Uterus (tissue), 4 donors: Measurements from ENCODE around the gene NAA20. TPM values are rescaled to one million over a fixed set of nuclear protein-coding genes. Genes with fewer than 3 reads are reported as not detected.

ENCODE experiments used
- DNase-seq, 2 donors: peaks; one replicate each; pipeline ENCODE4 v3.0.0-alpha.2; 2019 to 2020
- H3K27ac ChIP-seq, 2 donors: fragments of 200-600 bp; sonication (generic); 1 replicate in 1 of 2; 2 replicates in 1 of 2; pipeline ENCODE4 v1.5.1; 2016 to 2018
- H3K27me3 ChIP-seq, 2 donors: fragments of 200-600 bp; sonication (generic); one replicate each; pipeline ENCODE4 v1.5.1; 2018 to 2019; ENCODE audit warnings: control low read depth in 1 of 2
- H3K36me3 ChIP-seq, 2 donors: fragments of 200-600 bp; sonication (generic); one replicate each; pipeline ENCODE4 v1.5.1; 2019; ENCODE audit warnings: control low read depth in 1 of 2
- H3K4me1 ChIP-seq, 2 donors: fragments of 200-600 bp; sonication (generic); one replicate each; pipeline ENCODE4 v1.5.1; 2018 to 2019; ENCODE audit warnings: control low read depth in 1 of 2
- H3K4me3 ChIP-seq, 2 donors: fragments of 200-600 bp; sonication (generic); 1 replicate in 1 of 2; 2 replicates in 1 of 2; pipeline ENCODE4 v1.5.1; 2018 to 2019; ENCODE audit warnings: mild to moderate bottlenecking in 1 of 2
- H3K9me3 ChIP-seq, 2 donors: fragments of 200-600 bp; sonication (generic); one replicate each; pipeline ENCODE4 v1.5.1; 2019; ENCODE audit warnings: control low read depth in 1 of 2
- CTCF ChIP-seq, 4 experiments: fragments of 200-600 bp in 2 of 4; fragments of 450-650 bp in 2 of 4; sonication (generic) in 2 of 4; IDR thresholded peaks; one replicate each; pipeline ENCODE4 v1.5.1; 2016 to 2019; ENCODE audit warnings: antibody characterized with exemption in 4 of 4, mild to moderate bottlenecking in 2 of 4, moderate library complexity in 1 of 4
- POLR2A ChIP-seq, 2 donors: fragments of 450-650 bp; IDR thresholded peaks; one replicate each; pipeline ENCODE4 v1.6.1; 2016; ENCODE audit warnings: antibody characterized with exemption in 2 of 2, mild to moderate bottlenecking in 1 of 2, moderate library complexity in 1 of 2
- intact Hi-C: fragments of 100-400 bp; cut with DNase I; formaldehyde crosslinking; loops from one replicate; pipeline ENCODE4 v1.15.1; 2023; ENCODE audit warnings: low total_unique reads
- total RNA-seq, 4 donors: library from RNA; depleted of rRNA in 3 of 4; stranded (reverse); fragments of >200 nt in 3 of 4; gene quantifications; one replicate each; pipeline versions ENCODE4 v1.1.0 to v1.2.4, GENCODE V29; 2014 to 2023
- donor health status: DM: yes; HTN: yes; CAD: no.

Gene NAA20
- total RNA-seq, 4 donors from 2014 or later: 24.7 to 55.7 (median 35.2) TPM

- peak in 1 of 2 donors; percentile 55 for DNase-seq
- peak overlapping the region; percentile 67 for H3K27ac ChIP-seq
- intact Hi-C loops: loop anchor here (5.0 to 10.0 kb wide), 3 partner anchors 181 to 301 kb away; no protein-coding TSS in a partner anchor
- H3K36me3 ChIP-seq: no peaks in the 10 kb centered on the region
- peak; percentile 76 to 83 (median 78) for TF ChIP-seq CTCF (IDR thresholded peaks at IDR 0.05)
- no peak for TF ChIP-seq POLR2A (IDR thresholded peaks at IDR 0.05)
- peaks cover 6 to 13% of the 10 kb centered on the region in 2 donors for H3K4me1 ChIP-seq
- no peaks in the 10 kb centered on the region for H3K27me3 ChIP-seq
- H3K9me3 ChIP-seq: no peaks in the 10 kb centered on the region
- H3K4me3 ChIP-seq: no peak overlapping the region
These were observed 21.8 kb upstream of the NAA20 start for GRCh38 chr20:19995220-19995863.

GRCh38 chr20:19996222-19996621, 20.9 kb upstream of the NAA20 start:
- intact Hi-C loops: loop anchor here (5.0 to 10.0 kb wide), 3 partner anchors 181 to 301 kb away; no protein-coding TSS in a partner anchor
- Histone ChIP-seq H3K27ac (peak overlapping the region in 1 of 2 donors; percentile 63), H3K9me3 (no peaks in the 10 kb centered on the region), H3K4me1 (peaks cover 6 to 13% of the 10 kb centered on the region in 2 donors), H3K36me3 (no peaks in the 10 kb centered on the region), H3K4me3 (no peak overlapping the region), H3K27me3 (no peaks in the 10 kb centered on the region)
- no peak for DNase-seq
- TF ChIP-seq POLR2A (IDR thresholded peaks at IDR 0.05) (no peak), CTCF (IDR thresholded peaks at IDR 0.05) (no peak)

- H3K27ac ChIP-seq: peak overlapping the region; percentile 62 to 63
- DNase-seq: peak in 1 of 2 donors; percentile 51
These were observed 20.2 kb upstream of the NAA20 start for GRCh38 chr20:19996917-19997316.

GRCh38 chr20:19998990-19999705, 18.0 kb upstream of the NAA20 start:
- Histone ChIP-seq H3K4me1 (peaks cover 2 to 5% of the 10 kb centered on the region in 2 donors), H3K4me3 (no peak overlapping the region), H3K27me3 (no peaks in the 10 kb centered on the region), H3K27ac (no peak overlapping the region), H3K9me3 (no peaks in the 10 kb centered on the region), H3K36me3 (no peaks in the 10 kb centered on the region)
- TF ChIP-seq POLR2A (IDR thresholded peaks at IDR 0.05): no peak
- TF ChIP-seq CTCF (IDR thresholded peaks at IDR 0.05): no peak
- DNase-seq: no peak
- intact Hi-C loops: loop anchor here (5.0 to 10.0 kb wide), 3 partner anchors 184 to 304 kb away; no protein-coding TSS in a partner anchor

More at GRCh38 chr20:19996917-19997316, 20.2 kb upstream of the NAA20 start:
- H3K36me3 ChIP-seq: no peaks in the 10 kb centered on the region
- no peak overlapping the region for H3K4me3 ChIP-seq
- intact Hi-C loops: loop anchor here (5.0 to 10.0 kb wide), 3 partner anchors 182 to 302 kb away; no protein-coding TSS in a partner anchor
- TF ChIP-seq CTCF (IDR thresholded peaks at IDR 0.05): no peak
- no peak for TF ChIP-seq POLR2A (IDR thresholded peaks at IDR 0.05)
- H3K4me1 ChIP-seq: peaks cover 6 to 13% of the 10 kb centered on the region in 2 donors
- H3K9me3 ChIP-seq: no peaks in the 10 kb centered on the region
- no peaks in the 10 kb centered on the region for H3K27me3 ChIP-seq
